22Rv1 (cell line): ENCODE measurements around the gene NPPC.

Experiments used
- H3K27ac ChIP-seq: fragments of 450-650 bp; 2 replicates; pipeline ENCODE4 v1.5.1; 2017
- ZFX ChIP-seq: fragments of 450-650 bp; IDR thresholded peaks from 2 replicates; pipeline ENCODE4 v1.6.1; 2017; ENCODE audit warnings: antibody characterized with exemption, borderline replicate concordance
- TF ChIP-seq, protein P1 (sequence below): fragments of 450-650 bp; IDR thresholded peaks from 2 replicates; pipeline ENCODE4 v1.5.1; 2017; ENCODE audit warnings: mild to moderate bottlenecking

NPPC gene, protein sequence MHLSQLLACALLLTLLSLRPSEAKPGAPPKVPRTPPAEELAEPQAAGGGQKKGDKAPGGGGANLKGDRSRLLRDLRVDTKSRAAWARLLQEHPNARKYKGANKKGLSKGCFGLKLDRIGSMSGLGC

DNA sequence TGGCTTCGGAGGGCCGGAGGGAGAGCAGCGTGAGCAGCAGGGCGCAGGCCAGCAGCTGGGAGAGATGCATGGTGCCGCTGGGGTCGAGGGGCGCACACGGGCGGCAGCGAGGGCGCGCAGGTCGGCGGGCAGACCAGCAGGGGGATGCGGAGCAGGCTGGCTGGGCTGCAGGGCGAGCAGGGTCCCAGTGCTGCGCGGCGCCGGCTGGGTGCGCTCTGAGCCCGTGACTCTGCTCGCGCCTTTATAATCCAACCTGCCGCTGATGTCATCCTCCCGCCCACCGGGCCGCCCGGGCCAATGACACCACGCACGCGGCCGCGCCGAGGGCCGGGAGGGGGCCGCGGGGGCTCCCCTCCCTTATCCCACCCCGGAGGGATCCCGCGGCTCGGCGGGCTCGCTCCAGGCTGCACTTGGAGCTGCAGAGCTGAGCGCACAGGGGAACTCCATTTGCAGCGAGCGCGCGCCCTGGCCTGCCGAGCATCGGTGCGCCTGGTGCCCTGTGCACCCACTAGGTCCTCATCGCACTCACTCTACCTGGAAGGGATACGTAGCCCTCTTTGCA, at the start of gene NPPC:
TSS of gene NPPC (minus strand) at position 217 of the 562 bp plus-strand sequence. CDS start at position 70, 147 bp downstream.
- H3K27ac ChIP-seq: peak within 1 kb of the TSS; percentile 30; the same call in 1 of the 2 replicates
- TF ChIP-seq, protein P1, sequence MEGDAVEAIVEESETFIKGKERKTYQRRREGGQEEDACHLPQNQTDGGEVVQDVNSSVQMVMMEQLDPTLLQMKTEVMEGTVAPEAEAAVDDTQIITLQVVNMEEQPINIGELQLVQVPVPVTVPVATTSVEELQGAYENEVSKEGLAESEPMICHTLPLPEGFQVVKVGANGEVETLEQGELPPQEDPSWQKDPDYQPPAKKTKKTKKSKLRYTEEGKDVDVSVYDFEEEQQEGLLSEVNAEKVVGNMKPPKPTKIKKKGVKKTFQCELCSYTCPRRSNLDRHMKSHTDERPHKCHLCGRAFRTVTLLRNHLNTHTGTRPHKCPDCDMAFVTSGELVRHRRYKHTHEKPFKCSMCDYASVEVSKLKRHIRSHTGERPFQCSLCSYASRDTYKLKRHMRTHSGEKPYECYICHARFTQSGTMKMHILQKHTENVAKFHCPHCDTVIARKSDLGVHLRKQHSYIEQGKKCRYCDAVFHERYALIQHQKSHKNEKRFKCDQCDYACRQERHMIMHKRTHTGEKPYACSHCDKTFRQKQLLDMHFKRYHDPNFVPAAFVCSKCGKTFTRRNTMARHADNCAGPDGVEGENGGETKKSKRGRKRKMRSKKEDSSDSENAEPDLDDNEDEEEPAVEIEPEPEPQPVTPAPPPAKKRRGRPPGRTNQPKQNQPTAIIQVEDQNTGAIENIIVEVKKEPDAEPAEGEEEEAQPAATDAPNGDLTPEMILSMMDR: peak; percentile 62
- TF ChIP-seq ZFX: no peak

DNA sequence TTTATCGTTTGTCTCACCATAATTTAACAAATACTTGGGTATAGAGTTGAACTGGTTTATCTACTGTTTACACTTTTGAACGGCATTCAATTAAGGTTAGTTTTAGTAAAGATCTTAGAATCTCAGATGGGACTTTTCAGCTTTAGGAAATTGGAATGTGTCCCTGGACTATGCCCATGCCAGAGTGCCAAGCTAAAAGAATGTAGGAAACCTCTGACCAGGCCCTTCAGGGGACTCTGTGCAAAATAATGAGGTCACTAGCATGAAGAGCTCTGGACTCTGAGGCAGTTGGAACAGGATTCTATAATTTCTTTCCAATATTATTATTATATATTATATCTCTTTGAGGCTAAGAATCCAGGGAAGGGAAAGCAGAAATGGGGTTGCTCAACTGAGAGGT, 48.8 kb upstream of the NPPC start:
- no peak for TF ChIP-seq ZFX
- H3K27ac ChIP-seq: no peak overlapping the region

DNA sequence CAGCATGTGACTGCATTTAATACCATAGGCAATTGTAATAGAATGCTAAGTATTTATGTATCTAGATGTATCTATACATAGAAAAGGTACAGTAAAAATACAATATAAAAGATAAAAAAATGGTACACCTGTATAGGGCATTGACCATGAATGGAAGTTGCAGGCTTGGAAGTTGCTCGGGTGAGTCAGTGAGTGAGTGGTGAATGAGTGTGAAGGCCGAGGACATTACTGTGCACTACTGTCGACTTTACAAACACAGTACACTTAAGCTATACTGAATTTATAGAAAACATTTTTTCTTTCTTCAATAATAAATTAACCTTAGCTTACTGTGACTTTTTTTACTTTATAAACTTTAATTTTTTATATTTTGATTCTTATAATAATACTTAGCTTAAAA, 44.3 kb upstream of the NPPC start:
- no peak overlapping the region for H3K27ac ChIP-seq
- TF ChIP-seq, protein P1: no peak
- no peak for TF ChIP-seq ZFX

DNA sequence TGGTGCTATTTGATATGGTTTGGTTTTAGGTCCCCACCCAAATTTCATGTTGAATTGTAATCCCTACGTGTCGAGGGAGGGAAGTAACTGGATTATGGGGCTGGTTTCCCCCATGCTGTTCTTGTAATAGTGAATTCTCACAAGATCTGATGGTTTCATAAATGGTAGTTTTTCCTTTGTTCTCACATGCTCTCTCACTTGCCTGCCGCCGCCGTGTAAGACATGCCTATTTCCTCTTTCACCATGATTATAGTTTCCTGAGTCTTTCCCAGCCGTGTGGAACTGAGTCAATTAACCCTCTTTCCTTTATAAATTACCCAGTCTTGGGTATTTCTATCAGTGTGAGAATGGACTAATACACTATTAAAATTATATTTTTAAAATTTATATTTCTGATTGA, 42.6 kb upstream of the NPPC start:
- TF ChIP-seq, protein P1: no peak
- TF ChIP-seq ZFX: no peak
- no peak overlapping the region for H3K27ac ChIP-seq

DNA sequence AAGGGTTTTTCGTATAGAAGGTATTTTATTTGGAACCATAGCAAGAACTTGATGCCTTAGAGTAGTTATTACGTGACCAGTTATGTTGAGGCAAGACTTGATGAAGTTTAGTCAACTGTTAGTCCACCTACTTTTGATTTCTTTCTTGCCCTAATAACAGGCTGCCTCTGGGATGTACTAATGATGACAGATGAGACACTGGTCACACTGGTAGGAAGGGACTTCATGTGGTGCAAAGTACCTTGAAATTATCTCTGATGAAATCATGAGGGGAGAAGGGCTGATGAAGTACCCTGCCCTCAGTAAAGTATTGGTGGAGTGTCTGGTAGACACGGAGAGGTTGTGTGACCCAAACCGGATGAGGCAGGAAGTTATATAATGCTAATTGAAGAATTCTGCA, 40.7 kb upstream of the NPPC start:
- TF ChIP-seq ZFX: no peak
- TF ChIP-seq, protein P1: no peak
- no peak overlapping the region for H3K27ac ChIP-seq

DNA sequence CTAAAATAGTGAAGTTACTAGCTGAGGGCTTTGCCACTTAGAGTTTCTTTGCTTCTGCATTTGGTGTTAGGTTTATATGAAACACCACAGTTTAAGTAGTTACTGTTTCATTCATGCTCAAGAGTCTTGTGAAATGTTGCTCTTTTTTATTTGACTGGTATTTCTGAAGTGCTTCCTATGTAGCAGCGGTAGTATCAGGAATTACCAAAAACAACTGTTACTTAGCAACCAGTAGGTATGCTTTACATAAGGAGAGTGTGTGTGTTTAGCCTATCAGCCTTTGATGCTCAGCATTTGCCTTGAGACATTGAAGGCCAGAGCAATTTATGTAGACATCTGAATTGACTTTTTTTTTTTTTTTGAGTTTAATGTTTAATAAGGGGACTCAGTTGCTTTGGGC, 38.9 kb upstream of the NPPC start:
- TF ChIP-seq ZFX: no peak
- TF ChIP-seq, protein P1: no peak
- no peak overlapping the region for H3K27ac ChIP-seq

DNA sequence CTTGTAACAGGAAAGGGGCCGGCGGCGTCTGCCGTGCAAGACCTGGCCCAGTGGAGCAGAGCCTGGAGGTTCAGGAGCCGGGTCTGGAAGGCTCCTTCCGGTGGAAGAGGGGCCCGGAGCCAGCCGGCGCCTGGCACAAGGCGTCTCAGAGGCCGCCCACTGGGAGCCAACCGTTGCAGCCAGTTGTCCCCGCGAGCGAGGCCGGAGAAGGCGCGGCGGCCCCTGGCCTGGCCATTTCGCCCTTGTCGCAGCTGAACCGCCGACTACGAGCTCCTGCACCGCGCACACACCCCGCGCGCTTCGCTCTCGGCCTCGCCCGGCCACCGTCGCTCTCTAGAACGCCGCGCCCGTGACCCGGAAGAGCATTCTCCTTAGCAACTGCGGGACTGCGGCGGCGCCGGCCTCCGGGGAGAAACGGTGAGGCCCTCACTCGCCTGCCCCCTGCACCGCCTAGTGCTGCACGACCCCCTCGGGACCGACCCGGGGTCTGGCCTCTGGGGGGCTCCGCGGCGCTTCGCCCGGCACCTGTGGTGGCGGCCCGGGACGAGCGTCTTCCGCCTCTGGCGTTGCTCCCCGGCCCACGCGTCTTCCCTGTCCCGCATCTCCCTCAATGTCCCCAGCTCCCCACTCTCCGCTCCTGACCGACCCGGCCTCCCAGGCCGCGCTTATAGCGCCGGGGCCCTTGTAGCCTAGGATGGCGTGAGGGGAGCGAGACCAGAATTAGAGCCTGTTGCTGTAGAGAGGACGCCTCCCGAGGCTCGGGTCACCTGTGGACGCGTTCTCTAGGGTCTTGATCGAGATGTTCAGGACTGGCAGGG, 35.4 kb upstream of the NPPC start, which contains the start of gene DIS3L2:
TSS of gene DIS3L2 (plus strand) at position 365 of the 818 bp plus-strand sequence. CDS start 53,215 bp downstream, outside the sequence.
- TF ChIP-seq, protein P1: no peak
- no peak for TF ChIP-seq ZFX
- H3K27ac ChIP-seq: peak within 1 kb of the TSS; percentile 79
